Ovary (tissue), 9 donors: Measurements from ENCODE around the gene TAF8. TPM values are rescaled to one million over a fixed set of nuclear protein-coding genes. Genes with fewer than 3 reads are reported as not detected.

Experiments
- DNase-seq, 5 donors: peaks; one replicate each; pipeline ENCODE4 v3.0.0-alpha.2; 2019 to 2020
- H3K27ac ChIP-seq, 2 donors: fragments of 200-600 bp; one replicate each; pipeline versions ENCODE4 v1.5.1 to v1.8.0; 2019 to 2022
- H3K27me3 ChIP-seq: fragments of 200-600 bp; one replicate; pipeline ENCODE4 v1.8.0; 2022
- H3K36me3 ChIP-seq: fragments of 200-600 bp; sonication (generic); one replicate; pipeline ENCODE4 v1.5.1; 2019
- H3K4me1 ChIP-seq: one replicate; pipeline ENCODE4 v1.8.1; 2013; ENCODE audit warnings: mild to moderate bottlenecking, moderate library complexity; ENCODE audit not compliant: insufficient read depth
- H3K4me3 ChIP-seq: fragments of 200-600 bp; sonication (generic); one replicate; pipeline ENCODE4 v1.5.1; 2017
- H3K9me3 ChIP-seq, 2 donors: fragments of 200-600 bp in 1 of 2; sonication (generic) in 1 of 2; one replicate each; pipeline versions ENCODE4 v1.5.1 to v1.8.1; 2013 to 2019; ENCODE audit warnings: mild to moderate bottlenecking in 1 of 2, moderate library complexity in 1 of 2
- EP300 ChIP-seq: sonication (generic); formaldehyde crosslinking; IDR thresholded peaks from one replicate; pipeline ENCODE4 v1.6.1; 2017; ENCODE audit warnings: antibody characterized with exemption
- POLR2A ChIP-seq: fragments of 450-650 bp; IDR thresholded peaks from one replicate; pipeline ENCODE4 v1.6.1; 2017; ENCODE audit warnings: antibody characterized with exemption, mild to moderate bottlenecking, moderate library complexity
- WGBS, 3 donors: extraction: QIAGEN DNeasy Blood & Tissue Kit in 1 of 3; methylation state at CpG; one replicate each; pipeline versions ENCODE4 v1.1.5 to v1.1.7; 2013 to 2017; 5-methylcytosine and 5-hydroxymethylcytosine counted together
- intact Hi-C, 4 donors: fragments of 100-400 bp; cut with DNase I; formaldehyde crosslinking; loops; one replicate each; pipeline versions ENCODE4 v1.11.0 to v1.15.1; 2022 to 2023
- polyA plus RNA-seq, 2 donors: library from polyadenylated mRNA; stranded (reverse); fragments of 200-250 nt in 1 of 2; fragments of 350-450 nt in 1 of 2; fragmentation: Illumina TruSeq in 1 of 2; extraction: RNeasy Lipid Tissue Mini Kit (QIAGEN cat#74804) in 1 of 2; gene quantifications; one replicate each; pipeline ENCODE4 v1.2.3, GENCODE V29; 2013 to 2014
- total RNA-seq, 7 donors: library from RNA; depleted of rRNA in 2 of 7; stranded (reverse); fragments of >200 nt in 2 of 7; fragmentation: NEBNext Ultra II Directional in 3 of 7; extraction: Animal tissue kit (Norgen Biotek cat#: 25700) in 3 of 7; gene quantifications; one replicate each; pipeline versions ENCODE4 v1.1.0 to v1.2.4, GENCODE V29; 2016 to 2023
- TF ChIP-seq, protein P1 (sequence below), 3 donors: fragments of 450-650 bp in 2 of 3; fragments of 200-600 bp in 1 of 3; IDR thresholded peaks; one replicate each; pipeline versions ENCODE4 v1.5.1 to v1.8.0; 2016 to 2022; ENCODE audit warnings: antibody characterized with exemption in 3 of 3, mild to moderate bottlenecking in 1 of 3
- donor health status: DM: no; HTN: no; CAD: no; lungs with moderate emphysema.
- donor health status: DM: no; HTN: no; CAD: no.
- donor health status: Bipolar disorder and iron deficiency.
- donor health status: DM: yes; HTN: yes; CAD: no.
- donor health status: DM: no; HTN: no; CAD: no.
- donor health status: DM: yes; HTN: yes; CAD: no.

TAF8 gene
- total and polyA plus RNA-seq, 9 donors: 9.2 to 21.3 (median 12.9) TPM

DNA sequence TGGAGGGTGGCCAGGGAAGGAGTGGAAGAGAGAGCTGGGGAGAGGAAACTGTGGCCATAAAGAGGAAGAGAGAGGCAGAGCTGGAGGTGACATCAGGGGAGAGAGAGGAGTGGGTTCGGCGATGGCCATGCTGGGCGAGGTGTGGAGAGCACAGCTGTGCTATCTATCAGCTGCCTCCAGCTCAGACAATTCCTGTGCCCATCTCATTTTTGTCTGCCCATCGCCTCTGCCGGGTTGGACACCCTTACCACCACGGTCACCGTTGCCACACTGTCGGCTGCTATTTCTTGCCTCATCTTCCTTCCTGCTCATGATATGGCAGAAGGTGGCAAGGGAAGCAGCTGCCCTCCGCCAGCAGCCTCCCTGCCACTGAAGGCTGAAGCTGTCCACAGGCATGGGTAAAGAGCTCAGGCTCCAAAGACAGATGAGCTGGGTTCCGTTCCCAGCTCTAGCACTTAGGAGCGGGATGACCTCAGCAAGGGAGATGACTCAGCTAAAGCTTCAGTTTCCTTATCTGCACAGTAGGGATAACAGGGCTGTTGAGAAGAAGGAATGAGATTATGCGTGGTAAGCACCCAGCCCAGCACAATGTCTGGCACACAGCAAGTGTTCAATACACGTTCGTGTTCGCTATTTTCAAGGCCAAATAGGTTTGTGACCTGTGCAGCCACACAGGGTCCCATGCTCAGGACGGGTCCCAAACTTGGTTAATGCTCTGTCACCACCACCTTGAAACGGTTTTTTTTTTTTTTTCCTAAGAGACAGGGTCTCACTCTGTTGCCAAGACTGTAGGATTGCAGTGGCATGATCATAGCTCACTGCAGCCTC is 21.9 kb upstream of the TAF8 start:
- Histone ChIP-seq H3K36me3 (no peaks in the 10 kb centered on the region), H3K4me1 (peaks cover 17% of the 10 kb centered on the region), H3K27me3 (no peaks in the 10 kb centered on the region), H3K4me3 (no peak overlapping the region), H3K9me3 (no peaks in the 10 kb centered on the region), H3K27ac (no peak overlapping the region)
- intact Hi-C loops: no loop called here
- 64 to 76% (median 73%) methylated on average over 17 of the region's 17 CpGs for WGBS, 3 donors
- DNase-seq: no peak
- no peak for TF ChIP-seq POLR2A
- TF ChIP-seq, protein P1, sequence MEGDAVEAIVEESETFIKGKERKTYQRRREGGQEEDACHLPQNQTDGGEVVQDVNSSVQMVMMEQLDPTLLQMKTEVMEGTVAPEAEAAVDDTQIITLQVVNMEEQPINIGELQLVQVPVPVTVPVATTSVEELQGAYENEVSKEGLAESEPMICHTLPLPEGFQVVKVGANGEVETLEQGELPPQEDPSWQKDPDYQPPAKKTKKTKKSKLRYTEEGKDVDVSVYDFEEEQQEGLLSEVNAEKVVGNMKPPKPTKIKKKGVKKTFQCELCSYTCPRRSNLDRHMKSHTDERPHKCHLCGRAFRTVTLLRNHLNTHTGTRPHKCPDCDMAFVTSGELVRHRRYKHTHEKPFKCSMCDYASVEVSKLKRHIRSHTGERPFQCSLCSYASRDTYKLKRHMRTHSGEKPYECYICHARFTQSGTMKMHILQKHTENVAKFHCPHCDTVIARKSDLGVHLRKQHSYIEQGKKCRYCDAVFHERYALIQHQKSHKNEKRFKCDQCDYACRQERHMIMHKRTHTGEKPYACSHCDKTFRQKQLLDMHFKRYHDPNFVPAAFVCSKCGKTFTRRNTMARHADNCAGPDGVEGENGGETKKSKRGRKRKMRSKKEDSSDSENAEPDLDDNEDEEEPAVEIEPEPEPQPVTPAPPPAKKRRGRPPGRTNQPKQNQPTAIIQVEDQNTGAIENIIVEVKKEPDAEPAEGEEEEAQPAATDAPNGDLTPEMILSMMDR (IDR thresholded peaks at IDR 0.05): no peak
- no peak for TF ChIP-seq EP300

DNA sequence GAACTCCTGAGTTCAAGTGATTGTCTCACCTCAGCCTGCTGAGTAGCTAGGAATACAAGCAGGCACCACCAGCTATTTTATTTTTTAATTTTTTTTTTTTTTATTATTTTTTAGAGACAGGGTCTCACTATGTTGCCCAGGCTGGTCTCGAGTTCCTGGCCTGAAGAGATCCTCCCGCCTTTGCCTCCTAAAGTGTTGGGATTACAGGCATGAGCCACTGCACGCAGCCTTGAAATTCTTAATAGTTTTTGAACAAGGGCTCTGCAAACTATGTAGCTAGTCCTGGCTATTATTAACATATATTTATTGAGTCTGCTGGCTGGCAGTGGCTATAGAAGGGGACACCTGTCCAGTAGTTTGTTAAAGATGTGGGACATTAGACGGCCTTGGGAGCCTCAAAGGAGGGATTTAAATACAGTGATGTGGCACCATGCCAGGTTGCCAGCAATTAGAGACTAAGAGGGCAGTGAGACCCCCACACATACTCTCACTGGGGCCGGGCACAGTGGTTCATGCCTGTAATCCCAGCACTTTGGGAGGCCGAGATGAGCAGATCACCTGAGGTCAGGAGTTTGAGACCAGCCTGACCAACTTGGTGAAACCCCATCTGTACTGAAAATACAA is 21.1 kb upstream of the TAF8 start:
- 83 to 93% (median 88%) methylated on average over 6 of the region's 6 CpGs for WGBS, 3 donors

DNA sequence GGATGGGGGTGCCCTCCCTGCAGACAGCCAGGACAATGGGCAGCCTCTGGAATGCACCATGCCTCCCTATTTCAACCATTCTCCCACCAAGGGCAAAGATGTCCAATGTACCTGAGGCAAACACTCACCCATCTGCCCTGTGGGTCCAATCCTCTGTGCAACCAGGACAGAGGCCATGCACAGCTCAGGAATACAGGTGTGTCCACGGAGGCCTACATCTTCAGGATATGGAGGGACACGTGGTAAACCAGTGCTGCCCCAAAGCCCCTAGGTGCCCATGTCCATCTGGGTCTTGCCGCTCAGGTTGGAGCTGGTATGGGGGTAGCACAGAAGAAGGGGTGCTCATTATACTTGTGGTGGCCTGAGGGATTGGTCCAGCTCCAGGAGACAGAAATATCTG is 20.4 kb upstream of the TAF8 start:
- Histone ChIP-seq H3K9me3 (no peaks in the 10 kb centered on the region), H3K4me1 (peaks cover 19% of the 10 kb centered on the region), H3K27me3 (no peaks in the 10 kb centered on the region), H3K36me3 (no peaks in the 10 kb centered on the region), H3K4me3 (no peak overlapping the region), H3K27ac (peak overlapping the region in 1 of 2 donors; percentile 52)
- intact Hi-C loops: no loop called here
- TF ChIP-seq, protein P1 (IDR thresholded peaks at IDR 0.05): no peak
- TF ChIP-seq EP300 (no peak), POLR2A (no peak)
- DNase-seq: peak in 1 of 5 donors; percentile 13
- 85 to 89% (median 89%) methylated on average over 3 of the region's 3 CpGs for WGBS, 3 donors

More for the DNA sequence above, 21.1 kb upstream of the TAF8 start:
- no peak overlapping the region for H3K27ac ChIP-seq
- H3K9me3 ChIP-seq: no peaks in the 10 kb centered on the region
- TF ChIP-seq, protein P1 (IDR thresholded peaks at IDR 0.05): no peak
- no peak for TF ChIP-seq EP300
- TF ChIP-seq POLR2A: no peak
- H3K36me3 ChIP-seq: no peaks in the 10 kb centered on the region
- intact Hi-C loops: no loop called here
- DNase-seq: peak in 1 of 5 donors; percentile 21
- H3K27me3 ChIP-seq: no peaks in the 10 kb centered on the region
- no peak overlapping the region for H3K4me3 ChIP-seq
- peaks cover 17% of the 10 kb centered on the region for H3K4me1 ChIP-seq

DNA sequence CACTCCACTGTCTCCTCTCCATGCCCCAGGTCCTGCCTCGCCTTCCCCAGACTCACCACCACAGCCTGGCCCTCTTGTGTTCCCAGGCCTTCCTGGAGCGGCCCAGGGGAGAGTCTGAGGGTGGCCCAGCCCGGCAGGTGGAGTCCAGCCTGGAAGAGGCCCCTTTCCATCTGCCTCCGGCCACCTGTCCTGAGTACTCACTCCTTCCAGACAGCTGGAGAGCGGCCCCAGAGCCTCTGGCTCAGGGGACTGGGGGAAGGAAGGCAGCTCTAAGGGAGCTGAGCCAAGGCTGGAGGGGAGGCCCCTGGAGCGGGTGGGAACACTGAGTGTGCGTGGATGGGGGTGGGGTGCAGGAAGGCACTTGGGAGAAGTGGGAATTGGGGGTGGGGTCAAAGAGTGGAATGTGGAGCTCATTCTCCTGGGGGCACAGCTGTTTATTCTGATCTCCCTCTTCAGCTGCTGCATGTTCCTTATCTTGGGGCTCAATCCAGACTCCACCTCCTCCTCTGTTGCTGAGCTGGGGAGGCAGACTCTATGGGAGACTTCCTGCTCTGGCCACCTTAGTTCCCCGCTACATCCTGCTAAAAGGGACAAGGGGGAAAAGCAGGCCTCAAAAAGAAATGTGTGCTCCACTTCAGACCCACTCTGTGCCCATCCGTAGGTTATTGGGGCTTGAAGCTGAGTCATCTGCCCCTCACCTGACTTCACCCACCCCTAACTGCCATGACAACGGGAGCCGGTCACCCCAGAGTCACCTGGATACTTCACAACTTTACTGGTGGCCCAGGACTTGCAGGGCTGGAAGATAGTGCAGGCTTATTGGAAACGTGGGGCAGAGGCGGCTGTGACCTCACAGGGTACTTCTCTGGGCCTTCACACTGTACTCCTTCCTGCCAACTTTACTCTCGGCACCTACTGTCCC is 19.5 kb upstream of the TAF8 start:
- WGBS, 3 donors: 35 to 44% (median 36%) methylated on average over 14 of the region's 14 CpGs
- H3K9me3 ChIP-seq: no peaks in the 10 kb centered on the region
- DNase-seq: peak in 4 of 5 donors; percentile 46 to 72 (median 56)
- H3K36me3 ChIP-seq: no peaks in the 10 kb centered on the region
- peak overlapping the region in 1 of 2 donors; percentile 52 for H3K27ac ChIP-seq
- H3K4me3 ChIP-seq: no peak overlapping the region
- H3K27me3 ChIP-seq: no peaks in the 10 kb centered on the region
- TF ChIP-seq POLR2A (no peak), EP300 (no peak)
- TF ChIP-seq, protein P1 (IDR thresholded peaks at IDR 0.05): no peak
- peaks cover 19% of the 10 kb centered on the region for H3K4me1 ChIP-seq
- intact Hi-C loops: no loop called here
